B cell (primary cell): ENCODE data around the gene ASCC2. TPM values are rescaled to one million over a fixed set of nuclear protein-coding genes. Genes with fewer than 3 reads are reported as not detected.
"Not testable (repeated sequence)": the region's sequence is repeated elsewhere in the genome, so short reads cannot be mapped to it uniquely, and the experiment has no call there.

Experiments used
- ATAC-seq: fragments of 200-7000 bp; cut with Tn5 transposase; one replicate; pipeline ENCODE4 v1.10.0; 2021; ENCODE audit warnings: low read depth, mild to moderate bottlenecking, moderate number of reproducible peaks, moderate library complexity
- CTCF ChIA-PET: fragments of 350-600 bp; sonication (Branson Sonifier 250); formaldehyde crosslinking; loops from one replicate; lab custom pipeline; 2021; ENCODE audit warnings: antibody characterized with exemption, inconsistent platforms; lab: Charles Lee
- POLR2A ChIA-PET: fragments of 350-600 bp; sonication (Branson Sonifier 250); formaldehyde crosslinking; loops from one replicate; lab custom pipeline; 2021; ENCODE audit warnings: antibody characterized with exemption; lab: Charles Lee
- DNase-seq: peaks from one replicate; pipeline ENCODE4 v3.0.0; 2013
- H2AFZ ChIP-seq: 2 replicates; pipeline ENCODE4 v1.6.1; 2012; ENCODE audit warnings: mild to moderate bottlenecking, low read depth, low read length; ENCODE audit not compliant: insufficient read depth, poor library complexity, severe bottlenecking
- H3K27ac ChIP-seq, 2 donors: 1 replicate in 1 of 2; 2 replicates in 1 of 2; pipeline ENCODE4 v1.5.1; 2012 to 2013; ENCODE audit warnings: low read length in 2 of 2, mild to moderate bottlenecking in 2 of 2, moderate library complexity in 1 of 2
- H3K27me3 ChIP-seq, 4 experiments: fragments of 200-600 bp in 1 of 4; sonication (generic) in 1 of 4; replicated peaks in 1 of 4; 1 replicate in 2 of 4; 2 replicates in 2 of 4; pipeline versions ENCODE4 v1.6.1 to v1.7.0; 2013 to 2016; ENCODE audit warnings: low read length in 3 of 4, mild to moderate bottlenecking in 2 of 4, mixed read lengths in 1 of 4, moderate library complexity in 1 of 4; ENCODE audit not compliant: insufficient read depth in 4 of 4, control insufficient read depth in 3 of 4; ENCODE audit errors: control extremely low read depth in 1 of 4
- H3K36me3 ChIP-seq, 2 experiments: replicated peaks in 1 of 2; 1 replicate in 1 of 2; 2 replicates in 1 of 2; pipeline versions ENCODE4 v1.6.1 to v1.7.1; 2013; ENCODE audit warnings: low read length in 1 of 2; ENCODE audit not compliant: insufficient read depth in 2 of 2, control insufficient read depth in 1 of 2; ENCODE audit errors: control extremely low read depth in 1 of 2, extremely low read depth in 1 of 2
- H3K4me1 ChIP-seq, 2 donors: fragments of 200-600 bp in 1 of 2; sonication (generic) in 1 of 2; 1 replicate in 1 of 2; 2 replicates in 1 of 2; pipeline versions ENCODE4 v1.5.1 to v1.6.1; 2013 to 2017; ENCODE audit warnings: low read length in 2 of 2; ENCODE audit not compliant: control insufficient read depth in 2 of 2, insufficient read depth in 2 of 2
- H3K4me2 ChIP-seq: replicated peaks from 2 replicates; pipeline ENCODE3; 2012; ENCODE audit warnings: mild to moderate bottlenecking, low read depth, low read length; ENCODE audit not compliant: poor library complexity, severe bottlenecking
- H3K4me3 ChIP-seq, 5 experiments: fragments of 200-600 bp in 1 of 5; sonication (generic) in 1 of 5; 1 replicate in 3 of 5; 2 replicates in 2 of 5; pipeline versions ENCODE4 v1.5.1 to v1.7.0; 2011 to 2016; ENCODE audit warnings: low read length in 4 of 5, mild to moderate bottlenecking in 4 of 5, low read depth in 2 of 5, control low read depth in 1 of 5, moderate library complexity in 1 of 5; ENCODE audit not compliant: insufficient read depth in 1 of 5; ENCODE audit errors: control extremely low read depth in 1 of 5, extremely low read depth in 1 of 5
- H3K79me2 ChIP-seq: fragments of 200-600 bp; sonication (generic); one replicate; pipeline ENCODE4 v1.6.0; 2016; ENCODE audit warnings: low read length; ENCODE audit not compliant: control insufficient read depth, insufficient read depth
- H3K9ac ChIP-seq: fragments of 200-600 bp; sonication (generic); 2 replicates; pipeline ENCODE4 v1.6.1; 2017; ENCODE audit warnings: mild to moderate bottlenecking, low read length, moderate library complexity
- H3K9me3 ChIP-seq, 3 donors: one replicate each; pipeline versions ENCODE4 v1.6.1 to v1.7.1; 2013; ENCODE audit warnings: low read length in 2 of 3; ENCODE audit not compliant: control insufficient read depth in 2 of 3, insufficient read depth in 1 of 3; ENCODE audit errors: control extremely low read depth in 1 of 3
- H4K20me1 ChIP-seq: 2 replicates; pipeline ENCODE4 v1.6.0; 2012; ENCODE audit warnings: mild to moderate bottlenecking, low read length; ENCODE audit not compliant: insufficient read depth, control insufficient read depth, poor library complexity, severe bottlenecking
- H3K27ac Mint-ChIP-seq: one replicate; pipeline ENCODE4 v1.8.0; 2021; ENCODE audit warnings: mixed read lengths
- H3K27me3 Mint-ChIP-seq: one replicate; pipeline ENCODE4 v1.8.0; 2021; ENCODE audit warnings: mixed read lengths
- H3K4me1 Mint-ChIP-seq: one replicate; pipeline ENCODE4 v1.8.0; 2021; ENCODE audit warnings: mixed read lengths
- H3K4me3 Mint-ChIP-seq: one replicate; pipeline ENCODE4 v1.8.0; 2021; ENCODE audit warnings: mixed read lengths
- H3K9me3 Mint-ChIP-seq: one replicate; pipeline ENCODE4 v1.8.0; 2022; ENCODE audit warnings: mixed read lengths; ENCODE audit not compliant: insufficient read depth
- CTCF ChIP-seq: fragments of 200-600 bp; IDR thresholded peaks from one replicate; pipeline ENCODE4 v1.8.0; 2022; ENCODE audit warnings: antibody characterized with exemption, mild to moderate bottlenecking
- EZH2 ChIP-seq: IDR thresholded peaks from 2 replicates; pipeline ENCODE4 v1.6.1; 2012; ENCODE audit warnings: borderline replicate concordance, low read depth, mild to moderate bottlenecking, moderate library complexity, low read length; ENCODE audit not compliant: insufficient read depth, poor library complexity, severe bottlenecking
- WGBS: methylation state at CpG from one replicate; pipeline ENCODE4 v1.1.5; 2013; ENCODE audit warnings: missing lambda C conversion rate; ENCODE audit not compliant: insufficient coverage; 5-methylcytosine and 5-hydroxymethylcytosine counted together
- intact Hi-C: fragments of 100-400 bp; cut with micrococcal nuclease; formaldehyde crosslinking; loops from one replicate; pipeline ENCODE4 v1.10.0; 2022
- polyA plus RNA-seq: library from polyadenylated mRNA; depleted of rRNA; stranded (reverse); fragments of >200 nt; gene quantifications from 2 replicates; pipeline ENCODE4 v1.2.3, GENCODE V29; 2012
- total RNA-seq, 2 donors: library from RNA; stranded (reverse); fragments of 120-200 nt in 1 of 2; gene quantifications; 1 replicate in 1 of 2; 2 replicates in 1 of 2; pipeline versions ENCODE4 v1.2.3 to v1.2.4, GENCODE V29; 2013 to 2022

The ASCC2 gene
- total and polyA plus RNA-seq, 2 donors (not counting 1 experiment from before 2014, with no cell fraction given): 81.1 to 84.0 TPM

GRCh38 chr22:29861672-29862297, 23.7 kb upstream of the ASCC2 start:
- Histone ChIP-seq H3K4me3 (no peak overlapping the region), H3K27ac (no peak overlapping the region), H3K36me3 (no peaks in the 10 kb centered on the region), H3K27me3 (no peaks in the 10 kb centered on the region), H3K9ac (no peak overlapping the region), H4K20me1 (no peaks in the 10 kb centered on the region), H3K4me2 (no peak overlapping the region), H3K9me3 (no peaks in the 10 kb centered on the region), H3K4me1 (no peaks in the 10 kb centered on the region), H3K79me2 (no peaks in the 10 kb centered on the region), H2AFZ (no peak overlapping the region)
- CTCF ChIA-PET: interaction anchor here (0.6 to 1.5 kb wide), 2 partner anchors 143 to 153 kb away, joined by 3 read pairs; no protein-coding TSS in a partner anchor
- ATAC-seq (no peak), DNase-seq (no peak)
- intact Hi-C loops: no loop called here
- no peaks in the 10 kb centered on the region for H3K27me3 Mint-ChIP-seq
- no peak overlapping the region for H3K27ac Mint-ChIP-seq
- POLR2A ChIA-PET: no interaction called here
- TF ChIP-seq EZH2: no peak
- no peak for TF ChIP-seq CTCF
- H3K4me3 Mint-ChIP-seq: no peak overlapping the region
- 100% methylated on average over 2 of the region's 2 CpGs for WGBS
- H3K9me3 Mint-ChIP-seq: no peaks in the 10 kb centered on the region
- no peaks in the 10 kb centered on the region for H3K4me1 Mint-ChIP-seq

- ATAC-seq (no peak), DNase-seq (no peak)
- Mint-ChIP-seq H3K27ac (no peak overlapping the region), H3K4me1 (no peaks in the 10 kb centered on the region), H3K4me3 (no peak overlapping the region), H3K27me3 (peaks cover 5% of the 10 kb centered on the region), H3K9me3 (no peaks in the 10 kb centered on the region)
- POLR2A ChIA-PET: no interaction called here
- H4K20me1 ChIP-seq: no peaks in the 10 kb centered on the region
- H3K4me2 ChIP-seq: no peak overlapping the region
- H3K36me3 ChIP-seq: no peaks in the 10 kb centered on the region
- H3K79me2 ChIP-seq: no peaks in the 10 kb centered on the region
- TF ChIP-seq EZH2 (no peak), CTCF (no peak)
- H3K27ac ChIP-seq: no peak overlapping the region
- no peaks in the 10 kb centered on the region for H3K9me3 ChIP-seq
- no peak overlapping the region for H3K4me3 ChIP-seq
- H2AFZ ChIP-seq: no peak overlapping the region
- intact Hi-C loops: no loop called here
- H3K4me1 ChIP-seq: no peaks in the 10 kb centered on the region
- H3K9ac ChIP-seq: no peak overlapping the region
- CTCF ChIA-PET: no interaction called here
- H3K27me3 ChIP-seq: no peaks in the 10 kb centered on the region
- no CpG with 5 or more reads among the region's 2 CpGs for WGBS
Measured at GRCh38 chr22:29860006-29860766, 22.1 kb upstream of the ASCC2 start.

GRCh38 chr22:29859030-29859429, 21.0 kb upstream of the ASCC2 start:
- H3K4me1 Mint-ChIP-seq, H2AFZ ChIP-seq, intact Hi-C loops, H3K4me1 ChIP-seq, H3K27ac Mint-ChIP-seq, H3K9ac ChIP-seq, H3K79me2 ChIP-seq, H3K27ac ChIP-seq, H4K20me1 ChIP-seq, H3K4me2 ChIP-seq, H3K9me3 ChIP-seq, CTCF ChIA-PET, H3K9me3 Mint-ChIP-seq, DNase-seq, H3K27me3 ChIP-seq, H3K4me3 ChIP-seq, H3K36me3 ChIP-seq, H3K4me3 Mint-ChIP-seq, ATAC-seq, H3K27me3 Mint-ChIP-seq: not testable (repeated sequence)
- WGBS: 91% methylated on average over 7 of the region's 9 CpGs
- POLR2A ChIA-PET: interaction anchor here (0.7 kb wide), 1 partner anchor 21 kb away, joined by 3 read pairs; the partner anchor contains the start of gene ASCC2
